HG03095 (cell line): Measurements from ENCODE around the gene PLK5.
"Not testable (repeated sequence)": the region's sequence is repeated elsewhere in the genome, so short reads cannot be mapped to it uniquely, and the experiment has no call there.

Experiments
- ATAC-seq: cut with Tn5 transposase; IDR thresholded peaks from one replicate; pipeline ENCODE4 v1.9.1; 2021; ENCODE audit warnings: moderate library complexity; ENCODE audit not compliant: unreplicated experiment

The PLK5 gene

DNA sequence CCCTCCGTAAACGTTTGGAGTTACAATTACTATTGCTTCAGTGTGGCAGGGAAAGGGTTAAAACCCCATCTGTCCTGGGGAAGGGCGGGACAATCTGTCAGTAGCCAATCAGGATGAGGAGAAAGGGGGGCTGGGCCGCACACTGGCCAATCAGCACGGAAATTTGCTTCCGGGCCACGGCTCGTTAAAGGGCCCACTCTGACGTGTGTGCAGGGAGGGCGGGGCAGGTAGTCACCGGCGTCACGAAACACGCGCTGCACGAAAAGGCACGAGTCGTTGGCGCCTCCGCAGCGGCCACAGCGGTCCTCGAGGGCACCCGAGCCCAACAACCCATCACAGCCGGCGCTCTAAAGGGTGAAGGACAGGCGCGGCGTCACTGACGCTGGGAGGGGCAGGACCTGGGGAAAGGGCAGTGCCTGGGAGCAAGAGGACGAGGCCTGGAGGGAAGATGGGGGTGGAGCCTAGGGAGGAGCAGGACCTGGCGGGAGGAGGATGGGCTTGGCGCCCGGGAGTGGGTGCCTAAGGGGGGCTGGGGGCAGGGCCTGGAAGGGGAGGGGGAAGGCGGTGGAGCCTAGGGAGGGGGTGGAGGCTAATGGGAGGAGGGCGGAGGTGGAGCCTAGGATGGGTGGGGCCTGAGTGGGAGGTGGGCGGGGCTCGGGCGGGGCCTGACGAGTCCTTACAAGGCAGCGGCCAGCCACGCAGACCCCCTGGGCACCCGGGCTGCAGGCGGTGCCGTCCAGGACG lies 15.9 kb upstream of the PLK5 start:
- ATAC-seq, result no peak

DNA sequence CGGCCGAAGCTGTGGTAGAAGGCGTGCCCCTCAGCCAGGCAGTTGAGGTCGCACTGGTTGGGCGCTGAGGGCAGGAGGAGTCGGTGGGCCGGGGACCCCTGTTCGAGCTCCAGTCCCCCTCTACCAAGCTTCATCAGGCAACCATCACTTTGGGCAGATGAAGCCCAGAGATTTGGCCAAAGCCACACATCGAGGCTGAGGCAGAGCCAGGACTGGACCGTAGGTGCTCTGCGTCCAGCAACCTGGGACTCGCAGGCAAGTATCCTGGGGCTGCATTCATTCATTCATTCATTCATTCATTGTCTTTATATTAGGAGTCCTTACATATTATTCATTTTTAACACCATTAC lies 15.4 kb upstream of the PLK5 start:
- no peak for ATAC-seq

DNA sequence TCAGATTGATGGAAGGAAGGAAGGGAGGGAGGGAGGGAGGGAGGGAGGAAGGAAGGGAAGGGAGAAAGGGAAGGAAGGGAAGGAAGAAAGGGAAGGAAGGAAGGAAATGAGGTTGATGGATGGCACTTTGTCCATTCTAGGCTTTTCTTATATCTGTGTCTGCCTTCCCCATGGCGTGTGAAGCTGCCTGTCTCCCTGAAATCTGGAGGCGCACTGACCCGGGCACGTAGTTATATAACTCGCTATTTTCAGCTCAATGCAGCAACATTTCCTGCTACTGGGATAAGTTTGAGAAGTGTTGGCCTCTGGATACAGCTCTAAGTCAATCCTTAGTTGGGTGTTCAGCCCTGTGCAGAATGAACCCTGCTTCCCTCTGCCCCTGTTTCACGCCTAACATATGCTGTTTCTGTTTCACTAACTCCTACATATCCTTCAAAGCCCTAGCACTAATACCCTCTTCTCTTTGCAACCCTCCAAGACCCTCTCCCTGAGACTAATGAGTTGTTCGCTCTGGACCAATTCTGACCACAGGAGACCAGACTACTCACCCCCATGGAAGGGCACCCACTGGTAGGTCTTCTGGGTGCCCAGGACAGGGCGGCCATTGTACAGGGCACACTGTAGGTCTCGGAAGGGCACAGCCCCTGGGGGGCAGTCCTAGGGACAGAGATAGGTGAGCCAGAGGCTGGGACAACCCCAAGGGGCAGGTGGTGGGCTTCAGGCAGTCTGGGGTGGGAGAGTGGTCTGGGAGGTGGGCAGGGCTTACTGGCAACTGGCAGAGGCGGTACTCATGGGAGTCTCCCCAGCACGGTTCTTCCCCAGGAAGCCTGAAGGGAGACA lies 14.1 kb upstream of the PLK5 start:
- no peak for ATAC-seq

DNA sequence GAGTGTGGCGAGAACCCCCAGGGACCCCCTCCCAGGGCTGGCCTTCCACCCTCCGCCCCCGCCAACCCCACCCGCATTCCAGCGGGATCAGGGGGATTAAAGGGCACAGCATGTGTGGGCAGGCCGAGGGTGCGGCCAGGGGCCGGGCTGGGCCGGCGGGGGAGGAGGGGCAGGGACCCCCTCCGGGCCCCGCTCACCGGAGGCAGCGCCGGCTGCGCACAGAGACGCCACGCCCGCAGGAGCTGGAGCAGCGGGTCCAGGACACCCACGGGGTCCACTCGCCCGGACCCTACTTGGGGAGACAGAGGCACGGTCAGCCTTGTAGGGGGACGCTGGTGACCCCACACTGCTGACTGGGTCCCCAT lies 13.5 kb upstream of the PLK5 start:
- no peak for ATAC-seq

DNA sequence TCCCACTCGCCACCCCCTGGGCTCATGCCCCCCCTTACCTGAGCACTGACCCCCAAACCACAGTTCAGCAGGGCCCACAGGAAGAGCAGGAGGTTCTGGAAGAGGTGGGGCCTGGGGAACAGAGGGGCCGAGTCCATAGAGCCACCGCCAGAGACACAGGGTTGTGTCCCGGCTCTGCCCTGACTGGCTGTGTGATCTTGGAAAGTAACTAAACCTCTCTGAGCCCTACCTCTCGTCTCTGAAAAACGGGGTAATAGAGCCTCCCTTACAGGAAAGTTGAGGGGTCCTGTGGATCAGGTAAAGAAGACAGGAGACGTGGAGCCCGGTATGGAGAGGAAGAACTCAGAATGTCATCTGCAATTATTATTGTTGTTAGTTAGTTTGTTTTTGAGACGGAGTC lies 13.1 kb upstream of the PLK5 start:
- no peak for ATAC-seq

DNA sequence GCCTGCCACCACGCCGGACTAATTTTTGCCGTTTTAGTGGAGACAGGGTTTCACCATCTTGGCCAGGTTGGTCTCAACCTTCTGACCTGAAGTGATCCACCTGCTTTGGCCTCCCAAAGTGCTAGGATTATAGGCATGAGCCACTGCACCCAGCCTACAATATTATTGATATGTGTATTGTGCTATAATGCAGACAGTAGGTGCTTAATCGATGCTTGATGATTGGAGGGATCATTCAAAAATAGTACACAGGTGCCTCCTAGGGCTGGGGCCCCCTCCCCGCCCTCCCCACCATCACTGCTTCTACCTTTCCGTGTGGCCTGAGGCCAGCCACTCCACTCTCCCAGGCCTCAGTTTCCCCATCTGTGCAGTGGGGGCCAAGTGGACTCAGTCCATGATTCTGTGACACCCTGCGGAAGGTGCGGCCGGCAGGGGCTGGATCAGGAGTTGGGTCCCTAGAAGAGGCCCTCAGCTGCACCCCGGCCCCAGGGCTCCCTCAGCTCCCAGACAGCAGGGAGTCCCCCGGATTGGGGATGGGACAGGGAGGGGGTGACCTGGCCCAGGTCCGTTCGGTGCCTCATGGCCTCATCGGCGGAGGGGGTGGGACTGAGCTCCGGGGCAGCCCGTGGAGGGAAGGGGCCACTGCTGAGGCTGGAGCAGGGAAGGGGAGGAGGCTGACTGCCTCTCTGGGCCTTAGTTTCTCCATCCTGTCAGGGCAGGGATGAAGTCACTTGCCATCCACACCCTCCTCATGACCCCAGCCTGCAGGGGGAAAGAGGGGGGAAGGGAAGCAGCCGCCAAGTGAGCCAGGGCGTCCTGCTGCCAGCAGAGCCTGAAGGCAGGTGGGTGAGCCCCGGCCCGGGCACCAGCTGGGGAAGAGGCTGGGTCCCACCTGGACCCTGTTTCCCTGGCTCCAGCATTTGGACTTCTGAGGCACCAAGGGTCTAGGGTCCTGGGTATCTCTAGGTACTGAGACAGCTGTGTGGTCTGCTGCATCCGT lies 12.3 kb upstream of the PLK5 start:
- ATAC-seq, result no peak

DNA sequence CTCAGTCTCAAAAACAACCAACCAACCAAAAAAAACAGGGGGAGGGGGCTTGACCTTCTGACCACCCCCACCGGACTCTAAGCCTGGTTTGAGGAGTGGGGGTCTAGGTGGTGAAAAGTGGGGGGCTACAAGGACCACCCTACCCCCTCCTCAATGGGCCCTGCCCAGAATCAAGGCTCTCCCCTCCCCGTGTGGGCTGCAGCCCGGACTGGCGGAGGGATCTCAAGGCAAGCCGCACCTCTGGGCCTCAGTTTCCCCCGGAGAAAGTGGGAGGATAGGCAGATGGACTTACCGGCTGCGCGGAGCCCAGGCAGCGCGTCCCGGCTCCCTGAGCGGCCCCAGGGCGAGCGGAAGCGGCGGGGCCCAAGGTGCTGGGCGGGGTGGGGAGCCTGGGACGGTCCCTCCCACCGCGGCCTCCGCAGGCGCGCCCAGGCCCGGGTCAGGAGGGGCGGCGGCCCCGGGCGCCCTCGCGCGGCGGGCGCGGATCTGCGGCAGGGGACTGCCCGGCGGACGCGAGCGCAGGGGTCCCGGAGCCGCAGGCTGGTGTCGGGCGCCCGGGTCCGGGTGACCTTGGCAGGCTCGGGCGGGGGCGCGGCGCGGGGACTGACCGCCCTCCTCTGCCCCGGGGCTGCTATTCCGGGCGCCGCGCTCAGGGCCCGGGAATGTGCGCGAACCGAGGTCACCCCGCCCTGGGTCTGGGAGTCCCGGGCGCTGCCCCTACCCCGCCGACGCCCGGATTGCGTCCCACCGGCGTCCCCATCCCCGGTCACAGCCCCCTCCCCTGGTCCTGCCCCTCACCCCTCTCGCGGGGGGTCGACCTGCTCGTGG lies 11.0 kb upstream of the PLK5 start, which contains the start of gene ADAMTSL5:
TSS of gene ADAMTSL5 (minus strand) at position 349 of the 828 bp plus-strand sequence. CDS start 2,076 bp downstream, outside the sequence.
- ATAC-seq, result no peak

DNA sequence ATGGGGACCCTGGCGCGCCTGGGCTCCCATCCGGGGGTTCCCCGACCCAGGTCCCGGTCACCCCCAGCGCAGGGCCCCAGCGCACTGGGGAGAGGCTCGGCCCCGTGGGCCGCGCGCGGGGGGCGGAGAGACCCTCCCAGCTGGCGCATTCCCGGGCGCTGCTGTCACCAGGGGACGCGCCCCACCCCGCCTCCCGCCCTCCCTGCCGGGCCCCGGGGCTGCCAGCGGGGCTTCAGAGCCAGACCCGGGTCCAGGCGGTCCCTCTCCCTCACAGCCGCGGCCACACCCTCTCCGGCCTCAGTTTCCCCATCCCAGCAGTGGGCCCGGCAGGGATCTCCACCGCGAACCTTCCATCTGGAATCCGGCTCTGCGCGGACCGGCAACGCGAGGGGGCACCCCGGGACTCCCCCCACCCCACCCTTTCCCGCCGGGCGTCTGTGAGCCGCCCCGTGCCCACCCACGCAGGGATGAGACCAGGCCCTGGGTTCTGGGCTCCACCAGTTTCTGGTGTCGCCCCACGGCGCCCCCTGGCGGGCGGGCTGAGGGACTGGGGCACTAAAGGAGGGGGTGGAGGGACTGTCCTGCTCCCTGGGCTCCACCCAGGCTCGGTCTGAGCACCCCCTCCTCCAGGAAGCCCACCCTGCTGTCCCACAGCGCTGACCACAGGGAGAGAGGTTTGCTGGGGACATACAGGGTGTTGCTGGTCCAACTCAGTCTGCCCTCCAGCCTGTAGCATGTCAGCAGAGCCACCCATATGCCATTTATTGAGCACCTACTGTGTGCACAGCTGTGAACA lies 10.2 kb upstream of the PLK5 start:
- ATAC-seq, result no peak

DNA sequence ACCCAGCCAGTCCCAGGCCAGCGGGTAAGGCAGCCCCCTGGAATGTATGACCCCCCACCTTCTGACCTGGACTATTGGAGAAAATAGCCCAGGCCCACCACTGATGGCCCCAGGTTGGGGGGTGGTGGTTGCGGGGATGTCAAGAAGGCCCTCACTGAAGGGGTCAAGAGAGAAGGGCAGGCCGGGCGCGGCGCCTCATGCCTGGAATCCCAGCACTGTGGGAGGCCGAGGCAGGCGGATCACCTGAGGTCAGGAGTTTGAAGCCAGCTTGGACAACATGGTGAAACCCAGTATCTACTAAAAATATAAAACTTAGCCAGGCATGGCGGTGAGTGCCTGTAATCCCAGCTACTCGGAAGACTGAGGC lies 9.6 kb upstream of the PLK5 start:
- no peak for ATAC-seq

DNA sequence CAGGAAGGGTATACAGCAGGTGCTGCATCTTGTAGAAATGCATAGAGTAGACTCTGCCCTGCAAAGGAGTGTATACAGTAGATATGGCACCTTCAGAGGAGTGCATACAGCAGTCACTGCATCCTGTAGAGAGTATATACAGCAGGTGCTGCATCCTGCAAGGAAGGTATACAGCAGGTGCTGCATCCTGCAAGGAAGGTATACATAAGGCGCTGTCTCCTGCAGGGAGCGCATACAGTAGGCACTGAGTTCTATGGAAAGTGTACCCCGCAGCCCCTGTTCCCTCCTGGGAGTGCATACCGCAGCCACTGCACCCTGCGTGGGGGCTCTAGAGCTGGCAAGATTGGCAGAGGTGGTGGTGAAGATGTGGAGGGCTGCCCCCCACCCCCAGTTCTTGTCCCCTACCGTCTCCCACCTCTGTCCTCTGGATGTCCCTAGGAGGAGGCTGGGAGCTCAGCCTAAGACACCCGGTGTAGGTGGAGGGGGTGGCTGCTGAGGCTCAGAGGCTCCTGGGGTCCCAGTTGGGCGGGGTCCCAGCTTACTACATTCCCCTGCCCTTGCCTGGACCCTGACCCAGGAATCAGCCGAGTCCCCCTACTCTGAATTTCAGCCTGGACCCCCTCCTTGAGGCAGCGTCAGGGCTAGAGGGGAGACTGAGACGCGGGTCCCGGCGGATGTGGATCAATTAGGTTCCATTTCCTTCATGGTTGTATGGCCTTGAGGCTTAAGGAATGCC lies 8.7 kb upstream of the PLK5 start:
- no peak for ATAC-seq

DNA sequence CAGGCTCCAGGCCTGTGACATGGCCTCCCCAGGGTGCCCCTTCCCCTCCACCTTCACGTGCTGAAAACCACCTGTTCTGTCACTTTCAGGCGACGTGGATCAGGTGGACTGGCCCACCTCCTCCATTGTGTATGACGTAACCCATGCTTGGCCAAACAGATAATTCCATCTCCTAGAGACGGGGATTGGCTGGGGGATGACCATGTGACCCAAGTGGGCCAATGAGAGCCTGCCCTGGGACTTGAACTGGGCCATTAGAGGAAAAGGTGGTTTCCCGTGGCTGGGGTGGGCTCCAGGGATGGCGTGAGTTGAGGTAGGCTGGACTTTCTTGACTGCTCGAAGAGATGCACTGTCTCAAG lies 7.5 kb upstream of the PLK5 start:
- ATAC-seq, result no peak

DNA sequence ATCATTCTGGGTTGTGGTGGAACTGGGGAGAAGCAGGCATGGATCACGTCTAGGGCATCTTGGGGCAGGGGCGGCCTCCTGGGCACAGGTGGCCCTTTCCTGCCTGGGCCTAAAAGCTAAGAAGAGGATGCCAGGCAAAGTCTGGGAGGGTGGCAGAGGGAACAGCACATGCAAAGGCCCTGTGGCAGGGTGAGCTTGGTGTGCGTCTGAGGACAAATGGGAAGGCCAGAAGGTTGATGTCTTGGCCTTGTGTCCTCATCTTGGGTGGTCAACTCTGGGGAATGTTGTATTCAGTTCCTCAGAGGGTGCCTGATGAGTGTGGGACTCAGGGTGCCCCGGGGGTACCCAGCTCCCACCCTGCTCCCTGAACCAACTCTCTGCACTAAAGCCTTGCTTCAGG lies 5.4 kb upstream of the PLK5 start:
- ATAC-seq, result no peak

DNA sequence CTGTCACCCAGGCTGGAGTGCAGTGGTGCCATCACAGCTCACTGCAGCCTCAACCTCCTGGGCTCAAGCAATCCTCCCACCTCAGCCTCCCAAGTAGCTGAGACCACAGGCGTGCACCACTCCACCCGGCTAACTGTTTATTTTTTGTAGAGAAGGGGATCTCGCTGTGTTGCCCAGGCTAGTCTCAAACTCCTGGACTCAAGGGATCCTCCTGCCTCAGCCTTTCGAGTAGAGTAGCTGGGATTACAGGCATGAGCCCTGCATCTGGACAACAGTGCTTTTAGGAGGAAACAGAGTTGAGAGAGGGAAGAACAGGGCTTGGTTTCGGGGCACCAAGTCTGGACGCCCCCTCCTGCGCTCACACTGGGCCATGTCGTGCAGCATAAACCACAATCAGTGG lies 4.1 kb upstream of the PLK5 start:
- not testable (repeated sequence) for ATAC-seq

DNA sequence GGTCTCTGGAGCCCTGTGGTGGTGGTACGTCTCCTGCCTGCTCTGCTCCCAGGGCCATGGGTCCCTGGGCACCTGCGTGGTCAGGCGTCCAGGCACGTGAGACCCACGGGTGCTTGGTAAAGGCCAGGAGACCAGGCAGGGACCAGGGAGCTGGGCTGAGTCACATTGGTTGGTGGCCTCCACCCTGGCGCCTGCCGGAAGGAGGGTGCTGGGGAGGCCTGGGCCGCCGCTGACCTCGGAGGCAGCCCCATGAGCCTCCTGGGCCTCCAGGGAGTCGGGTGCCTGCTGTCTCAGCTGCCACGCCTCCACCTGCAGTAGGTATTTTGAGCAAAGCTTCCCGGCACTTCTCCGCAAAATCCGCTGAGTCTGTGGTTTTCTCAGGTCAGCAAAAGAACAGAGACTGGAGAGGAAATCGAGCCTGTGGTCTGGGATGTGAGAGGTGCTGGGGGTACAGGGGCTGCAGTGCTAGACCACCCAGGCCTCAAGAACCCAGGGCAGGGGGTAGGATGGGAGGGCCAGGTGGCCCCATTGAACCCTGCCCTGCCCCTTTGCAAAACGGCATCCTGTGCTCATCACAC lies 3.6 kb upstream of the PLK5 start:
- ATAC-seq, result no peak

DNA sequence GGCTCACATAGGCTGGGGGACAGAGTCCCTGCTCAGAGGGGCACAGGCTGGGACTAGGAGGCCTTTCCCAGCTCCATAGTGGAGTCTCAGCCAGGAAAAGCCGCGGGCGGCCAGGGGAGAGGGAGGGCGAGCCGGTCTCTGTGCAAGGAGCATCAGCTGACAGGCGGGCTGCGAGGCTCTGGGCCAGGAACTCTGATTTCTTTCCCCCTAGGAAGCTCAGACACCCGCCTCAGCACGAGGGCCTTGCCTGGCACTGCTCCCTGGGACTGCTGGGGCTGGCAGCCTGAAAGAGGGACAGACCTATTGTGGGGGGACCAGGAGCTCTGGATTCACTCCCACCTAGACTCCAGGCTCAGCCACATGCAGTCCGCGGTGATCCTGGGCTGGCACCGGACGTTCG lies 2.2 kb upstream of the PLK5 start:
- no peak for ATAC-seq

DNA sequence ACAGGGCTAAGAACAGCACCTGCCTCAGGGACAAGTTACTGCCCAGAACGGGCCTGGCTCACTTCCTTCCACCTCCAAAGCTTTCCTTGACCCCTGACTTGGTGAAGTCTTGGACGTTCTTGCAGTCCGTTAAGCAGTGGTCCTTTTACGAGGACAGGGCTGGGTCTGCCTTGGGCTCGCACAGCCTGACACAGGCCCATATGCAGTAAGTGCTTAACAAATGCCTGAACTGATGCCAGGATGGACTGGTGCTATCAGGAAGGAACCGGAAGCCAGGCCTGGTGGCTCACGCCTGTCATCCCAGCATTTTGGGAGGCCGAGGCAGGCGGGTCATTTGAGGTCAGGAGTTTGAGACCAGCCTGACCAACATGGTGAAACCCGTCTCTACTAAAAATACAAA lies 1.8 kb upstream of the PLK5 start:
- no peak for ATAC-seq

DNA sequence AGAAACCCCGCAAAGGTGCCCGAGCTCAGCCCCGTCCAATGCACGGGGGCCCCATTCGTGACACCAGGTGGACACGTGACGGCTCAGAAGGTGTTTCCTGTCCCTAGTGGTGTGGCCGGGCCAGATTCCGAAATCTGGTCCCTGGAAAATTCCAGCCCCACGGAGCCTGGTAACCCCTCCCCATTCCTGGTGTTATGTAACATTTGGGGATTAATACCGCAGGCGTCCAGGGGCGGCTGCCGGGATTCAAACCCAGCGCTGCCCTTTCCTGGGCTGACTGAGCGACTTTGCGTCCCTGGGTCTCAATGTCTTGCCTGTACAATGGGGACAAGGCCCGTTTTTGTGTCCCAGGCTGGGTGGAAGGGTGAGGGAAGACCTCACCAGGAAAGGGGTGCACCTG lies 1.0 kb upstream of the PLK5 start:
- ATAC-seq, result no peak

DNA sequence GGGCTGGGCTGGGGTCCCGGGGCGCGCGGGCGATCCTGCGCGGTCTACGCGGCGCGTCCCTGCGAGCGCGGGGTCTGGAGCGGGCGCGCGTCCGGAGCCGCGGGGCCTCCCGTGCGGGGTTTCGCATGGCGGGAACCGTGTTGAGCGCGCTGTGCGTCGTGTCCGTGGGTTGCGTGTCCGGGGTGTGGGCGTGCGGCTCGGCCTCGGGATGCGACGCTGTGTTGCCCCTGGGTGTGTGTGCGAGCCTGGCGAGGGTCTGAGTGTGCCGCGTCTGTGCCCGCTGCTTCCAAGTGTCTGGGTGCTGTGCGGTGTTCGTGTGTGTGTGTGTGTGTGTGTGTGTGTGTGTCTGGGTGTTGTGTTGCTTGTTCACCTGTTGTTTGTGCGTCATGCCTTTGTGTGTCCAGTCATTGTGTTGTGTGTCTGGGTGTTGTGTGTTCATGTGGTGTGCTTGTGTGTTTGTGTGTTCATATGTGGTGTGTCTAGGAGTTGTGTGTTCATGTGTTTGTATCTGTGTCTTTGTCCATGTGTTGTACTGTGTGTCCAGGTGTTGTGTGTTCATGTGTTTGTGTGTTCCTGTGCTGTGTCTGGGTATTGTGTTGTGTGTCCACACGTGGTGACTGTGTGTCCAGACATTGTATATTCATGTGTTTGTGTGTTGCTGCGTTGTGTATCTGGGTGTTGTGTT lies 552 bp downstream of the PLK5 start:
- ATAC-seq, result no peak
